ENCODE results near the gene KDM7A.
"Not testable (repeated sequence)": the region's sequence is repeated elsewhere in the genome, so short reads cannot be mapped to it uniquely, and the experiment has no call there.

DNA sequence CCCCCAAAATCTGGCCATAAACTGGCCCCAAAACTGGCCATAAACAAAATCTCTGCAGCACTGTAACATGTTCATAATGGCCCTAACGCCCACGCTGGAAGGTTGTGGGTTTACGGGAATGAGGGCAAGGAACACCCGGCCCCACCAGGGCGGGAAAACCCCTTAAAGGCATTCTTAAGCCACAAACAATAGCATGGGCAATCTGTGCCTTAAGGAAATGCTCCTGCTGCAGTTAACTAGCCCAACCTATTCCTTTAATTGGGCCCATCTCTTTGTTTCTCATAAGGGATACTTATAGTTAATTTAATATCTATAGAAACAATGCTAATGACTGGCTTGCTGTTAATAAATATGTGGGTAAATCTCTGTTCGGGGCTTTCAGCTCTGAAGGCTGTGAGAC is 26.2 kb upstream of the KDM7A start:
- TF ChIP-seq, protein P1, sequence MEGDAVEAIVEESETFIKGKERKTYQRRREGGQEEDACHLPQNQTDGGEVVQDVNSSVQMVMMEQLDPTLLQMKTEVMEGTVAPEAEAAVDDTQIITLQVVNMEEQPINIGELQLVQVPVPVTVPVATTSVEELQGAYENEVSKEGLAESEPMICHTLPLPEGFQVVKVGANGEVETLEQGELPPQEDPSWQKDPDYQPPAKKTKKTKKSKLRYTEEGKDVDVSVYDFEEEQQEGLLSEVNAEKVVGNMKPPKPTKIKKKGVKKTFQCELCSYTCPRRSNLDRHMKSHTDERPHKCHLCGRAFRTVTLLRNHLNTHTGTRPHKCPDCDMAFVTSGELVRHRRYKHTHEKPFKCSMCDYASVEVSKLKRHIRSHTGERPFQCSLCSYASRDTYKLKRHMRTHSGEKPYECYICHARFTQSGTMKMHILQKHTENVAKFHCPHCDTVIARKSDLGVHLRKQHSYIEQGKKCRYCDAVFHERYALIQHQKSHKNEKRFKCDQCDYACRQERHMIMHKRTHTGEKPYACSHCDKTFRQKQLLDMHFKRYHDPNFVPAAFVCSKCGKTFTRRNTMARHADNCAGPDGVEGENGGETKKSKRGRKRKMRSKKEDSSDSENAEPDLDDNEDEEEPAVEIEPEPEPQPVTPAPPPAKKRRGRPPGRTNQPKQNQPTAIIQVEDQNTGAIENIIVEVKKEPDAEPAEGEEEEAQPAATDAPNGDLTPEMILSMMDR (IDR thresholded peaks at IDR 0.05; ENCODE audit: borderline replicate concordance, extremely low read depth, low read length, poor library complexity, severe bottlenecking): not testable (repeated sequence)
- TF ChIP-seq EZH2 (IDR thresholded peaks at IDR 0.05; ENCODE audit: borderline replicate concordance, low read depth, low read length, severe bottlenecking): not testable (repeated sequence)

All from DND-41 (cell line).